GM03348 (cell line): Measurements from ENCODE around the gene GLB1L3.

Experiments used
- DNase-seq: peaks from one replicate; pipeline ENCODE4 v3.0.0; 2012; ENCODE audit warnings: low spot score

GLB1L3 gene

GRCh38 chr11:134362192-134362901, 86.2 kb downstream of the GLB1L3 start:
- no peak for DNase-seq

- DNase-seq: no peak
Observed at GRCh38 chr11:134363161-134363560, 87.0 kb downstream of the GLB1L3 start.

GRCh38 chr11:134363592-134363991, 87.4 kb downstream of the GLB1L3 start:
- DNase-seq: no peak

- DNase-seq: no peak
Observed at GRCh38 chr11:134364261-134364660, 88.1 kb downstream of the GLB1L3 start.

GRCh38 chr11:134365011-134365925, 89.1 kb downstream of the GLB1L3 start:
- DNase-seq: no peak

GRCh38 chr11:134366254-134366653, 90.1 kb downstream of the GLB1L3 start:
- DNase-seq: no peak

GRCh38 chr11:134367781-134368180, 91.6 kb downstream of the GLB1L3 start:
- no peak for DNase-seq
